Sigmoid colon (tissue), 7 donors: ENCODE measurements around the gene TMEM35A. TPM values are rescaled to one million over a fixed set of nuclear protein-coding genes. Genes with fewer than 3 reads are reported as not detected.
A peak's percentile ranks its signal among the peaks of the same experiment; 100 is the strongest.

Experiments
- DNase-seq: peaks from one replicate; pipeline ENCODE4 v3.0.0-alpha.2; 2019
- H3K27ac ChIP-seq, 4 donors: fragments of 200-600 bp; sonication (generic); one replicate each; pipeline ENCODE4 v1.5.1; 2016 to 2019; ENCODE audit warnings: mild to moderate bottlenecking in 1 of 4
- H3K27me3 ChIP-seq, 3 donors: fragments of 200-600 bp; sonication (generic); one replicate each; pipeline ENCODE4 v1.5.1; 2019; ENCODE audit warnings: mild to moderate bottlenecking in 1 of 3
- H3K36me3 ChIP-seq, 4 donors: fragments of 200-600 bp; sonication (generic); one replicate each; pipeline ENCODE4 v1.5.1; 2016 to 2019
- H3K4me1 ChIP-seq, 4 donors: fragments of 200-600 bp; sonication (generic); one replicate each; pipeline ENCODE4 v1.5.1; 2017 to 2019
- H3K4me3 ChIP-seq, 4 donors: fragments of 200-600 bp; sonication (generic); one replicate each; pipeline ENCODE4 v1.5.1; 2017 to 2019; ENCODE audit warnings: mild to moderate bottlenecking in 2 of 4, moderate library complexity in 1 of 4
- H3K9me3 ChIP-seq, 4 donors: fragments of 200-600 bp in 3 of 4; sonication (generic) in 3 of 4; one replicate each; pipeline versions ENCODE4 v1.5.1 to v1.6.1; 2013 to 2019
- CTCF ChIP-seq, 4 experiments: fragments of 450-650 bp in 3 of 4; fragments of 200-600 bp in 1 of 4; IDR thresholded peaks; one replicate each; pipeline ENCODE4 v1.5.1; 2016 to 2019; ENCODE audit warnings: antibody characterized with exemption in 4 of 4, mild to moderate bottlenecking in 3 of 4, moderate library complexity in 2 of 4
- EP300 ChIP-seq, 4 donors: sonication (generic); formaldehyde crosslinking; IDR thresholded peaks; one replicate each; pipeline ENCODE4 v1.6.1; 2017; ENCODE audit warnings: antibody characterized with exemption in 4 of 4
- POLR2A ChIP-seq, 2 donors: fragments of 450-650 bp; IDR thresholded peaks; one replicate each; pipeline ENCODE4 v1.6.1; 2016; ENCODE audit warnings: antibody characterized with exemption in 2 of 2, mild to moderate bottlenecking in 2 of 2, moderate library complexity in 2 of 2
- POLR2AphosphoS5 ChIP-seq, 4 donors: sonication (generic); formaldehyde crosslinking; IDR thresholded peaks; one replicate each; pipeline ENCODE4 v1.6.1; 2017; ENCODE audit warnings: antibody characterized with exemption in 4 of 4
- WGBS, 2 donors: extraction: QIAGEN DNeasy Blood & Tissue Kit; methylation state at CpG; one replicate each; pipeline ENCODE4 v1.1.7; 2013; 5-methylcytosine and 5-hydroxymethylcytosine counted together
- intact Hi-C: fragments of 100-400 bp; cut with DNase I; formaldehyde crosslinking; loops from one replicate; pipeline ENCODE4 v1.15.1; 2023
- polyA plus RNA-seq, 3 donors: library from polyadenylated mRNA; stranded (reverse); fragments of 200-250 nt; gene quantifications; one replicate each; pipeline ENCODE4 v1.2.3, GENCODE V29; 2013
- total RNA-seq, 4 donors: library from RNA; depleted of rRNA; stranded (reverse); fragments of >200 nt; gene quantifications; one replicate each; pipeline ENCODE4 v1.1.0, GENCODE V29; 2016
- donor health status: healthy with polysubstance abuse.
- donor health status: Bipolar disorder and iron deficiency.
- donor health status: healthy.

The TMEM35A gene
- total and polyA plus RNA-seq, 7 donors: 1.8 to 62.1 (median 40.1) TPM; not detected in 1

- intact Hi-C loops: no loop called here
- Histone ChIP-seq H3K36me3 (no peaks in the 10 kb centered on the region), H3K27me3 (no peaks in the 10 kb centered on the region), H3K4me1 (no peaks in the 10 kb centered on the region), H3K4me3 (no peak overlapping the region), H3K27ac (no peak overlapping the region), H3K9me3 (no peaks in the 10 kb centered on the region)
- 81 to 86% methylated on average over 3 of the region's 3 CpGs for WGBS, 2 donors
- TF ChIP-seq POLR2AphosphoS5 (IDR thresholded peaks at IDR 0.05): no peak
- no peak for TF ChIP-seq EP300 (IDR thresholded peaks at IDR 0.05)
- TF ChIP-seq CTCF (IDR thresholded peaks at IDR 0.05): no peak
- TF ChIP-seq POLR2A (IDR thresholded peaks at IDR 0.05): no peak
- no peak for DNase-seq
These were observed 7.1 kb upstream of the TMEM35A start for GRCh38 chrX:101071582-101071981.

GRCh38 chrX:101079736-101080270, 1.1 kb downstream of the TMEM35A start:
- intact Hi-C loops: loop anchor here (5.0 kb wide), 1 partner anchor 127 kb away; no protein-coding TSS in a partner anchor
- Histone ChIP-seq H3K27ac (peak overlapping the region; percentile 68 to 79 (median 78)), H3K4me3 (peak overlapping the region; percentile 50 to 60 (median 56)), H3K4me1 (peaks cover 0 to 14% (median 4%) of the 10 kb centered on the region in 4 donors), H3K9me3 (no peaks in the 10 kb centered on the region), H3K27me3 (peaks cover 0 to 4% (median 0%) of the 10 kb centered on the region in 3 donors), H3K36me3 (no peaks in the 10 kb centered on the region)
- 44 to 55% methylated on average over 8 of the region's 8 CpGs for WGBS, 2 donors
- DNase-seq: no peak
- no peak for TF ChIP-seq POLR2A (IDR thresholded peaks at IDR 0.05)
- no peak for TF ChIP-seq POLR2AphosphoS5 (IDR thresholded peaks at IDR 0.05)
- no peak for TF ChIP-seq CTCF (IDR thresholded peaks at IDR 0.05)
- TF ChIP-seq EP300 (IDR thresholded peaks at IDR 0.05): no peak

- no peaks in the 10 kb centered on the region for H3K9me3 ChIP-seq
- H3K27ac ChIP-seq: peak overlapping the region; percentile 68 to 79 (median 78)
- peaks cover 0 to 4% (median 0%) of the 10 kb centered on the region in 3 donors for H3K27me3 ChIP-seq
- TF ChIP-seq POLR2AphosphoS5 (IDR thresholded peaks at IDR 0.05) (no peak), CTCF (IDR thresholded peaks at IDR 0.05) (no peak), EP300 (IDR thresholded peaks at IDR 0.05) (no peak), POLR2A (IDR thresholded peaks at IDR 0.05) (no peak)
- no peak for DNase-seq
- no peaks in the 10 kb centered on the region for H3K36me3 ChIP-seq
- WGBS, 2 donors: 73 to 80% methylated on average over 3 of the region's 3 CpGs
- peaks cover 0 to 14% (median 4%) of the 10 kb centered on the region in 4 donors for H3K4me1 ChIP-seq
- intact Hi-C loops: no loop called here
- peak overlapping the region; percentile 50 to 60 (median 56) for H3K4me3 ChIP-seq
These were observed 1.8 kb downstream of the TMEM35A start for GRCh38 chrX:101080326-101081124.

- H3K4me3 ChIP-seq: peak overlapping the region; percentile 50 to 60 (median 56)
- H3K27ac ChIP-seq: peak overlapping the region in 3 of 4 donors; percentile 77 to 79 (median 78)
- DNase-seq: no peak
- no peaks in the 10 kb centered on the region for H3K9me3 ChIP-seq
- 41 to 67% methylated on average over 3 of the region's 3 CpGs for WGBS, 2 donors
- intact Hi-C loops: no loop called here
- H3K27me3 ChIP-seq: peaks cover 0 to 4% (median 0%) of the 10 kb centered on the region in 3 donors
- peaks cover 0 to 14% (median 4%) of the 10 kb centered on the region in 4 donors for H3K4me1 ChIP-seq
- no peak for TF ChIP-seq CTCF (IDR thresholded peaks at IDR 0.05)
- TF ChIP-seq POLR2A (IDR thresholded peaks at IDR 0.05): no peak
- TF ChIP-seq POLR2AphosphoS5 (IDR thresholded peaks at IDR 0.05): no peak
- TF ChIP-seq EP300 (IDR thresholded peaks at IDR 0.05): no peak
- H3K36me3 ChIP-seq: no peaks in the 10 kb centered on the region
These were observed 2.6 kb downstream of the TMEM35A start for GRCh38 chrX:101081231-101081630.
